CD4-positive, alpha-beta T cell (primary cell): Measurements from ENCODE around the gene PRKAR1B. TPM values are rescaled to one million over a fixed set of nuclear protein-coding genes. Genes with fewer than 3 reads are reported as not detected.

Source experiments
- ATAC-seq: fragments of 200-7000 bp; cut with Tn5 transposase; one replicate; pipeline ENCODE4 v1.10.0; 2022; ENCODE audit warnings: mild to moderate bottlenecking; ENCODE audit not compliant: poor library complexity
- CTCF ChIA-PET: fragments of 350-600 bp; sonication (Branson Sonifier 250); formaldehyde crosslinking; loops from one replicate; lab custom pipeline; 2021; ENCODE audit warnings: antibody characterized with exemption, inconsistent platforms; lab: Charles Lee
- POLR2A ChIA-PET: fragments of 350-600 bp; sonication (Branson Sonifier 250); formaldehyde crosslinking; loops from one replicate; lab custom pipeline; 2021; ENCODE audit warnings: antibody characterized with exemption, inconsistent platforms; lab: Charles Lee
- DNase-seq, 14 experiments: peaks; one replicate each; pipeline ENCODE4 v3.0.0-alpha.2; 2013 to 2020; ENCODE audit warnings: mixed read lengths in 2 of 14
- H3K27ac ChIP-seq, 2 donors: one replicate each; pipeline versions ENCODE4 v1.5.1 to v1.7.0; 2013; ENCODE audit warnings: low read length in 2 of 2, low read depth in 1 of 2, mild to moderate bottlenecking in 1 of 2
- H3K27me3 ChIP-seq, 2 experiments: 1 replicate in 1 of 2; 2 replicates in 1 of 2; pipeline versions ENCODE4 v1.6.1 to v1.7.0; 2013; ENCODE audit warnings: low read length in 2 of 2, control low read depth in 1 of 2, mild to moderate bottlenecking in 1 of 2, moderate library complexity in 1 of 2; ENCODE audit not compliant: insufficient read depth in 2 of 2, control insufficient read depth in 1 of 2
- H3K36me3 ChIP-seq: one replicate; pipeline ENCODE4 v1.6.1; 2013; ENCODE audit warnings: low read length, control low read depth; ENCODE audit not compliant: insufficient read depth
- H3K4me1 ChIP-seq: one replicate; pipeline ENCODE4 v1.6.1; 2013; ENCODE audit warnings: low read length, control low read depth; ENCODE audit not compliant: insufficient read depth
- H3K4me3 ChIP-seq: one replicate; pipeline ENCODE4 v1.5.1; 2013; ENCODE audit warnings: mild to moderate bottlenecking, low read length, moderate library complexity
- H3K9me3 ChIP-seq, 2 experiments: 1 replicate in 1 of 2; 2 replicates in 1 of 2; pipeline versions ENCODE4 v1.6.1 to v1.7.0; 2013; ENCODE audit warnings: low read length in 2 of 2, mild to moderate bottlenecking in 2 of 2, control low read depth in 1 of 2, moderate library complexity in 1 of 2; ENCODE audit not compliant: control insufficient read depth in 1 of 2, insufficient read depth in 1 of 2
- H3K27ac Mint-ChIP-seq: one replicate; pipeline ENCODE4 v1.8.0; 2020; ENCODE audit warnings: mixed read lengths
- H3K27me3 Mint-ChIP-seq: one replicate; pipeline ENCODE4 v1.8.0; 2021; ENCODE audit warnings: mixed read lengths
- H3K36me3 Mint-ChIP-seq: one replicate; pipeline ENCODE4 v1.8.0; 2021; ENCODE audit warnings: low read depth, mixed read lengths
- H3K4me1 Mint-ChIP-seq: one replicate; pipeline ENCODE4 v1.8.0; 2021; ENCODE audit warnings: low read depth, mixed read lengths
- H3K4me3 Mint-ChIP-seq: one replicate; pipeline ENCODE4 v1.8.0; 2020; ENCODE audit warnings: mild to moderate bottlenecking, mixed read lengths
- H3K9me3 Mint-ChIP-seq: one replicate; pipeline ENCODE4 v1.8.0; 2020; ENCODE audit warnings: mixed read lengths
- intact Hi-C, 2 experiments: fragments of 100-400 bp; cut with DNase I in 1 of 2; cut with micrococcal nuclease in 1 of 2; formaldehyde crosslinking; loops; one replicate each; pipeline versions ENCODE4 v1.15.1 to v1.9.0; 2023 to 2025; cut with DNase I, micrococcal nuclease
- total RNA-seq, 174 experiments: library from RNA in 2 of 174; stranded (reverse) in 2 of 174; gene quantifications; one replicate each; pipeline ENCODE4 v1.2.3 and lab custom pipeline; 2021 to 2026
- TF ChIP-seq, protein P1 (sequence below): fragments of 200-600 bp; IDR thresholded peaks from one replicate; pipeline ENCODE4 v1.8.0; 2022; ENCODE audit warnings: antibody characterized with exemption, mild to moderate bottlenecking

Gene PRKAR1B
- total RNA-seq, 2 experiments from 2014 or later: 18.8 to 19.5 TPM

DNA sequence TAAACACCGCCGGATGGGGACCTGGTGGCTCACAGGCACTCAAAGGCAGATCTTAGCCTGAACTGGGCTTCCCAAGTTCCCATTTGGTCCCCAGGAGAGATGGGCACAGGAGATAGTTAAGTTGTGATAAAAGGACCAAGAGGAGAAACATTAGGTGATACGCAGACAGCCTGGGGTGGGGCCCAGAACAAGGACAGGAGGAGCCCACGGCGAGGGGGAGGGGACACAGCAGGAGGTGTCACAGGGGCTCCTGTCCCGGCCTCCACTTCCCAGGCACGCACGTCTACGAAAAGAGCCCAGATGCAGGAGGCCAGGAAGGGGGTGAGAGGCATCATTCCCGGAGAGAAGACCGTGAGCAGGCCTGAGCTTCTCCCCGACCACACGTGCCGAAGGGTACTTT lies 16.9 kb downstream of the PRKAR1B start:
- ChIA-PET POLR2A (interaction anchor here (0.7 to 1.0 kb wide), 2 partner anchors 106 to 127 kb away, joined by 3 read pairs; no protein-coding TSS in a partner anchor), CTCF (no interaction called here)
- ATAC-seq (no peak), DNase-seq (no peak)
- Histone ChIP-seq H3K27me3 (peaks cover 0 to 4% of the 10 kb centered on the region in 2 experiments), H3K4me1 (peaks cover 13% of the 10 kb centered on the region), H3K4me3 (no peak overlapping the region), H3K27ac (no peak overlapping the region), H3K36me3 (no peaks in the 10 kb centered on the region), H3K9me3 (no peaks in the 10 kb centered on the region)
- H3K27ac Mint-ChIP-seq: peak overlapping the region; percentile 82
- intact Hi-C loops: no loop called here
- H3K4me3 Mint-ChIP-seq: peak overlapping the region; percentile 77
- peaks cover 13% of the 10 kb centered on the region for H3K4me1 Mint-ChIP-seq
- H3K27me3 Mint-ChIP-seq: no peaks in the 10 kb centered on the region
- TF ChIP-seq, protein P1, sequence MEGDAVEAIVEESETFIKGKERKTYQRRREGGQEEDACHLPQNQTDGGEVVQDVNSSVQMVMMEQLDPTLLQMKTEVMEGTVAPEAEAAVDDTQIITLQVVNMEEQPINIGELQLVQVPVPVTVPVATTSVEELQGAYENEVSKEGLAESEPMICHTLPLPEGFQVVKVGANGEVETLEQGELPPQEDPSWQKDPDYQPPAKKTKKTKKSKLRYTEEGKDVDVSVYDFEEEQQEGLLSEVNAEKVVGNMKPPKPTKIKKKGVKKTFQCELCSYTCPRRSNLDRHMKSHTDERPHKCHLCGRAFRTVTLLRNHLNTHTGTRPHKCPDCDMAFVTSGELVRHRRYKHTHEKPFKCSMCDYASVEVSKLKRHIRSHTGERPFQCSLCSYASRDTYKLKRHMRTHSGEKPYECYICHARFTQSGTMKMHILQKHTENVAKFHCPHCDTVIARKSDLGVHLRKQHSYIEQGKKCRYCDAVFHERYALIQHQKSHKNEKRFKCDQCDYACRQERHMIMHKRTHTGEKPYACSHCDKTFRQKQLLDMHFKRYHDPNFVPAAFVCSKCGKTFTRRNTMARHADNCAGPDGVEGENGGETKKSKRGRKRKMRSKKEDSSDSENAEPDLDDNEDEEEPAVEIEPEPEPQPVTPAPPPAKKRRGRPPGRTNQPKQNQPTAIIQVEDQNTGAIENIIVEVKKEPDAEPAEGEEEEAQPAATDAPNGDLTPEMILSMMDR: no peak
- peaks cover 16% of the 10 kb centered on the region for H3K36me3 Mint-ChIP-seq
- no peaks in the 10 kb centered on the region for H3K9me3 Mint-ChIP-seq

DNA sequence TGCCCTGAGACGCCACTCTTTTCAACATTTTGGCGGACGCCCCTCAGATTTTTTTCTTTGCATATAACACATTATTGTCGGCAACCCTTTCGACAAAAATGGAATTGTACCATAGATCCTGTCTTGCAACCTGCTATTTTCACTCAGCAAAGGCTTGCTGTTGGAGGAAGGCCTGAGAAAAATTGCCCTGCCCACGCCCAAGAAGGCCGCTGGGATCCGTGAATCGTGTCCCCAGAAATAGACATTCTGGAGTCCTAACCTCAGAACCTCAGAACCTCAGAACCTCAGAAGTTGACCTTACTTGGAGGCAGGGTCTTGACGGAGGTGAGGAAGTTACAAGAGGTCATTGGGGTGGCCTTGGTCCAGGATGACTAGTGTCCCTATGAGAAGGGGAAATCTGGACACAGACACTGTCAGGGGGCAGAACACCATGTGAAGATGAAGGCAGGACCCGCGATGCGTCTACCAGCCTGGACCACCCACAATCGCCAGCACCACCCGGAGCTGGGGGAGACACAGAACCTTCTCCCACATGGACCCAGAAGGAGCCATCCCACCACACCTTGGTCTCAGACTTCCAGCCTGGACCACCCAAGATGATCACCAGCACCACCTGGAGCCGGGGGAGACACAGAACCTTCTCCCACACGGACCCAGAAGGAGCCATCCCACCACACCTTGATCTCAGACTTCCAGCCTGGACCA lies 19.6 kb downstream of the PRKAR1B start:
- Histone ChIP-seq H3K9me3 (peaks cover 6 to 11% of the 10 kb centered on the region in 2 experiments), H3K4me3 (no peak overlapping the region), H3K27ac (no peak overlapping the region), H3K4me1 (peaks cover 7% of the 10 kb centered on the region), H3K27me3 (no peaks in the 10 kb centered on the region), H3K36me3 (no peaks in the 10 kb centered on the region)
- Mint-ChIP-seq H3K4me1 (peaks cover 5% of the 10 kb centered on the region), H3K4me3 (peak overlapping the region; percentile 34), H3K9me3 (no peaks in the 10 kb centered on the region), H3K27ac (no peak overlapping the region), H3K36me3 (peaks cover 31% of the 10 kb centered on the region), H3K27me3 (no peaks in the 10 kb centered on the region)
- CTCF ChIA-PET: no interaction called here
- TF ChIP-seq, protein P1: no peak
- POLR2A ChIA-PET: no interaction called here
- DNase-seq (no peak), ATAC-seq (no peak)
- intact Hi-C loops: no loop called here

DNA sequence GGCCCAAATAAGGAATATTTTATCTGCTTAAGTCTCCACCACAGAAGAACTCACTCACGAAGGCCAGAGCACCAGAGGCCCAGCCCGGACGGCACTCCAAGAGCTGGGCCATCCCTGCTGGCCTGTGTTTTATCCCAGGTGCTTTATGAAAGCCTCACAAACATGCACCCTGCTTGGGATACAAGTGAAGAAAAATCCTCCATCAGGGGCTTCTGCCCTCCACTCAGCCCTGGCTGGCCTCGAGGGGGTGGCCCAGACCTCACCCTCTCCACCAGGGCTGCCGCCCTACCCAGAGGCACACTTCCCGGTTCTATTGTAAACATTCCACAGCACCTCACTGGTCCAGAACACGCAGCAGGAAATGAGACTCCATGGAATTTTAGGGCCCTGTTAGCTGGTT lies 20.4 kb downstream of the PRKAR1B start:
- intact Hi-C loops: no loop called here
- H3K9me3 ChIP-seq: peaks cover 6 to 14% of the 10 kb centered on the region in 2 experiments

More for the DNA sequence above, 20.4 kb downstream of the PRKAR1B start:
- Mint-ChIP-seq H3K27ac (no peak overlapping the region), H3K4me1 (peaks cover 9% of the 10 kb centered on the region), H3K4me3 (no peak overlapping the region), H3K9me3 (no peaks in the 10 kb centered on the region), H3K36me3 (peaks cover 37% of the 10 kb centered on the region), H3K27me3 (no peaks in the 10 kb centered on the region)
- no peak for ATAC-seq
- Histone ChIP-seq H3K36me3 (no peaks in the 10 kb centered on the region), H3K27ac (no peak overlapping the region), H3K27me3 (no peaks in the 10 kb centered on the region), H3K4me1 (peaks cover 5% of the 10 kb centered on the region), H3K4me3 (no peak overlapping the region)
- POLR2A ChIA-PET: interaction anchor here (0.6 to 1.2 kb wide), 2 partner anchors 38 to 221 kb away, joined by 3 to 4 read pairs; no protein-coding TSS in a partner anchor
- CTCF ChIA-PET: no interaction called here
- DNase-seq: no peak
- TF ChIP-seq, protein P1: no peak
